CD4-positive, alpha-beta T cell treated with Interleukin-12 subunit alpha and Interleukin-12 subunit beta, for 1 hour (primary cell): Measurements from ENCODE around the gene WFS1.

Source experiments
- DNase-seq: peaks from one replicate; pipeline ENCODE4 v3.0.0-alpha.2; 2020

Gene WFS1

DNA sequence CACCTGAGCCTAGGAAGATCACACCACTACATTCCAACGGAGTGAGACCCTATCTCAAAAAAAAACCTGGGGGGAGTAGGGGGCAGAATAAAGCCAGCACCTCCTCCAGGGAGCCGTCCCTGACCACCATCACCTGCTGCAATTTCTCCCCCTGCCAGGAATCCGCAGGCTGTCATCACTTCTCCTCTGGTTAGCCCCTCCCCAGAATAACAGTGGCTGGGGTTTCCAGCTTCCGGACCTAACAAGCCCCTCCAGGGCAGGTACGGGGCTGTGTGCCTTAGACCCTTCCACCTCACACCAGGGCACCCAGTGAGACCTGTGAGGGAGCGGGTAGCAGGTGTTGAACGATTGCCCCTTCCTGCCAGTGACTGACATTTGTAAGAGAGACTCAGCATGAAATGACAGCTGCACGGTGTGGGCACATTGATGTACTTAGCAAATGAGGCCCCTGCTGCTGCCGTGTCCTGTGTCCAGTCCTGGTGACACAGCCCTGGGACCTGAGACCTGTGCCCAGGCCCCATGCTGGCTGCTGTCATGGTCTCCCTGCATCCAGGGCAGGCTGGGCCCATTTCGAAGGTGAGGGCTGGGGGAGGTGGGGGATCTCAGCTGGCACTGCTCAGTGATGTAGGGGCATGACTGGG, 6.7 kb upstream of the WFS1 start:
- DNase-seq: no peak

DNA sequence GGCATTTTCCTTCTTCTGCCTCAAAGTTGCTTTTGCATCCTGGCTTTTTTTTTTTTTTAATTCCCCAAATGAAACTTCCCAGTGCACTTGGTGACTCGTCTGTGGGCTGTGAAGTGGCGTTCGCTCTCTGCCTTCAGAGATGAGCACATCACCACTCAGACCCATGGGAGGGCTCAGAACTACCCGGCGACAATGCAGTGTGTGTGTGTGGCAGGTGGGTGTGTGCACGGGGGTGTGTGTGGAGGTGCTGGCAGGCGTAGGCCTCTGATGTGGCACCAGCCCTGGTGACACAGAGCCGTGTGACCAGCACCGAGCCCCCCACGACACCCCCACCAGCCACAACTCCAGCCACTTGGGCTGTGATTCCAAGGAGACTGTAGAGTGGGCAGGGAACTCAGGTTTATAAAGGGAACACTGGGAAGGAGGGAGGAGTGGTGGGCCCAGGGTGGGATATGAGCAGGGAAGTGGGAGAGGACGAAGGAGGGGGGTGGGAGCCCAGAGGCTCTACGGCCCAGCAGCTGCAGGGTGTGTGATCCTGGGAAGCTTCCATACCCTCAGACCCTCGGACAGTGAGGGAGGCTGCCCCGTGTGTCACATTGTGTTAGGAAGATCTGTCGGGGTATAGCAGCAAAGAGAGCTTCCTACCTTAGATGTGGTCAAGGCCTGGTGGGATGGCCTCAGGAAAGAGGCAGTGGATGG, 6.0 kb upstream of the WFS1 start:
- DNase-seq: no peak

GRCh38 chr4:6264225-6264540, 5.5 kb upstream of the WFS1 start:
- peak; percentile 20 for DNase-seq

DNA sequence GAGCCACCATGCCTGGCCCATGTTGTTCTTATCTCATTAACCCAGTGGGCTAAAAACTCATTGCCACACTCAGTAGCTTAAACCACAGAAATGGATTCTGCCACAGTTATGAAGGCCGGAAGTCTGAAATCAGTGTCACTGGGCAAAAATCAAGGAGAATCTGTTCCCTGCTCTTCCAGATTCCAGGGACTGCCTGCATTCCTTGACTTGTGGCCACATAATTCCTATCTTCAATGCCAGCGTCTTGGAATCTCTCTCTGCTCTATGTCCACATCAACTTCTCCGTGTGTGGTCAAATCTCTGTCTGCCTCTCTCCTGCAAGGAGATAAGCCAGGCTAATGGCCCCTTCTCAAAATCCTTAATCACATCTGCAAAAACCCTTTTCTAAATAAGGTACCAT, 4.1 kb upstream of the WFS1 start:
- DNase-seq: no peak

DNA sequence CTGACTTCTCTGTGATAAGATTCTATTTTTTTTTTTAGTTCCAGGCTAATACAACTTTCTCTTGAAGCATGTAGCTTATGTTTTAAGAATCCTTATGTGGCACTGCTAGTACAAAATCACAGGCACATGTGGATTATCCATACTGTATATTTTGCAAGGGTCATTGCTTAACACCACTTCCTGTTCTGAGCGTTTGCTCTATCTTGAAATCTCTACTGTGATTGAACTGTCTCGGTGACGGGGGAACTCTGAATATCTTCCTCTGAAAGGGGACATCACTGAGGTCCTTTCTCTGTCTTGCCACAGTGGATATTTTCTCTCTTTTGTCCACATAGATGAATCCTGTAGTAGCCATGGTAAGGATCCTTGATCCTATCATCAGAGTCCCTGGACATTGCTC, 2.1 kb upstream of the WFS1 start:
- DNase-seq: no peak

DNA sequence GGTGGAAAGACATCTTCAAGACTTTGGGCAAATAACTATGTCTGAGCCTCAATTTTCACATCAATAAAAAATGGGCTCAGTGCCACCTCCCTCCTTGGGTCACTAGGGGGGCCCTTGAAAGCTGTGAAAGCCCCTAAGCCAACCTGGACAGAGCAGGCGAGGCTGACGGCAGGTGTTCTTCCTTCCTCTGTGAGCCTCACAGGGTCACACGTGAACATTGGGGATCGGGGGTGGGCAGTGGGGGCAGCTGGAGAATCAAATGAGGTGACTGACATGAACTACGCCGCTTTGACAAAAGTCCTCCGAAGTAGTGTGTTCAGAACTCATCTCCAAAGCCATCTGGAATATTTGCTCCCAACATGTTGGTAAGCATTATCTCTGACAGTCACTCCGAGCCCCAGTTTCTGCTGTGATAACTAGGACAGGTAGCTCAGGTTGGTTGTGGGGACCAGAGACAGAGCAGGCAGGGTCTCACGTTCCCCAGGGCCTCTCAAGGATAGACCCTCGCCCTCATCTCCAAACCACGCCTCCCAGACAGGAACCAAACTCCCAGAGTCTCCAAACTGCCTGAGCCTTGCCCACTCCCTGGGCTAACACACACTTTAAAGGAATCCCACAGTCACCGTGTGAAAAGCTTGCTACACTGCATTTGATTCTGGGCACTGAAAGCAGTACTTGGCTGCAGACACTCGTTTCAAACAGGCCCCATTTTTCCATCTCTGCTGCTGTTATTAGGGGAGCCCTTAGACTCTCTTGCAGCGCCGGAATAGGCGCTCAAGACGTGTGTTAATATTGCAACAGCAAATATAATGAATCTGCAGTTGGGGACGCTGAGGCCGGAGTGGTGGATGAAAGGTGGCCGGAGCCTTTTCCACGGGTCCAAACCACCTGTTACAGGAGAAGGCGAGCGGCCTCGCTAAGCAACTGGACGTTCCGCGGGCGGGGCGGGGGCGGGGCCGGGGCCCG, 717 bp upstream of the WFS1 start:
- no peak for DNase-seq

DNA sequence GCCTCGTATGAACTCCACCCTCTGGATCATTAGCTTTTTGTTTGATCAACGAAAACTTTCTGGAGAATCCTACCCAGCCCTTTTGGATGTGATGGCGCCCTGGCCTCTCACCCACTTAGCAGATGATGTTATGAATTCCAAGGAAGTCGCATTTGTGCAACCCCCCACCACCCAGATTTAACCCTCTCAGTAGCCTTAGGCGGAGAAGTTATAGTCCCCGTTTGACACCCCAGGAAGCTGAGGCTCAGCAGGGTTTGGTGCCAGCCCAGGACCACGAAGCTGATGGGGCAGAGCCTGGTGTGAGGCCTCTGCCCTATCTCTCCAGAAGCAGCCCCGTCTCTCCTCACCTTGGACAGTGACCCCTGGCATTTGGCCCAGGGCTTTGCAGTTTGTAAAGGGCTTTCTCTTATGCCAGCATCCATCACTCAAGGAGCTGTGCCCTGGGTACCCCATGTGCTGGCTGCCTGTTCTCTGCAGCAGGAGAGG, 1.0 kb downstream of the WFS1 start:
- DNase-seq: no peak

- no peak for DNase-seq
These were observed 1.6 kb downstream of the WFS1 start for GRCh38 chr4:6271206-6271605.

DNA sequence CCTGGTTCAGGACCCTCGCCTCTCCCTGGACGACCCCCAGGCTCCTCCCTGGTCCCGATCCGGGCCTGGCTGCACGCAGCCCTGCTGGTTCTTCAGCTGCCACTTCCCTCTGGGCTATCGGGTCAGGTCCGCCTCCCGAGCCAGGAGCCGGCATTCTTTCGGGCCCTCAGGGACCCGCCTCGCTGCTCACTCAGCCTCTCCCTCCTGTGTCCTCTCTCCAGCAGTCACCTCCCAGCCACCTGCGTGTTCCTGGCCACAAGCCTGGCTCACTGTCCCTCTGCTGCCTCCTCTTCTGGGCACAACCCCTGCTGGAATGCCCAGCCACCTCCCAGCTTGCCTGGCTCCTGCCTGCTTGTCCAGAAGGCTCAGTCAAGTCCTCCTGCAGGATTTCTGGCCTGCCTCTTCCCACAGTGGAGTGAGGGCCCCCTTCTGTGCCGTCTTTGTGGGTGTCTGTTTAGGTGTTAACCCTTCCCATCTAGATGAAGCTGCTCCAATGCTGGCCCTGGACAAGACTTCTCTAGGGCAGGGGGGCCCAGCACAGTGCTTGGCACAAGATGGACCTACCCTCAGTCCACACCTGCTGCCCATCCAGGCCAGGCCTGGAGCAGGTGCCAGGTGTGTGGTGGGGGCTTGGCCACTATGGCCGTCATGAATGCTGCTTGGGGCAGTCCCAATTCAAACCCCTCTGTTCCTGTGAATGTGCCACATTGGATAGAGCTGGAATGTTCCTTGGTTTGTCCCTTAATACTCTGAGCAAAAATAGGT, 2.2 kb downstream of the WFS1 start:
- no peak for DNase-seq

- DNase-seq: no peak
These were observed 3.4 kb downstream of the WFS1 start for GRCh38 chr4:6272863-6273660.

- no peak for DNase-seq
These were observed 4.0 kb downstream of the WFS1 start for GRCh38 chr4:6273661-6273990.

DNA sequence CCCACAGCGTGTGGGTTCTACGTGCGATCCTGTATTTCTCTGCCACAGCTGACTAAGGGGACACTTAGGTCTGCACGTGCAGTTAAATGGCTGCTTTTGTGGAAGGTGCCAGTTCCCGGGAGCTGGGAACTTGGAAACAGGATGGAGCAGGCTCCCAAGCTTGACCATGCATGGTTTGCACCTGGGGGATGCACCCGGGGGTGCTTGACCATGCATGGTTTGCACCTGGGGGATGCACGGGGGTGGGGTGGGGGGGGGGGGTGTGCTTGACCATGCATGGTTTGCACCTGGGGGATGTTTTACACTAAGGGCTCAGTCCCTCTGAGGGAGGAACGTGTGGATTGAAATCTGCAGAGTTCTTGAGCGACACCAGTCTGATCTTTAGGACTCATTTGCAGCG, 5.7 kb downstream of the WFS1 start:
- no peak for DNase-seq

GRCh38 chr4:6275898-6276806, 6.5 kb downstream of the WFS1 start:
- no peak for DNase-seq

DNA sequence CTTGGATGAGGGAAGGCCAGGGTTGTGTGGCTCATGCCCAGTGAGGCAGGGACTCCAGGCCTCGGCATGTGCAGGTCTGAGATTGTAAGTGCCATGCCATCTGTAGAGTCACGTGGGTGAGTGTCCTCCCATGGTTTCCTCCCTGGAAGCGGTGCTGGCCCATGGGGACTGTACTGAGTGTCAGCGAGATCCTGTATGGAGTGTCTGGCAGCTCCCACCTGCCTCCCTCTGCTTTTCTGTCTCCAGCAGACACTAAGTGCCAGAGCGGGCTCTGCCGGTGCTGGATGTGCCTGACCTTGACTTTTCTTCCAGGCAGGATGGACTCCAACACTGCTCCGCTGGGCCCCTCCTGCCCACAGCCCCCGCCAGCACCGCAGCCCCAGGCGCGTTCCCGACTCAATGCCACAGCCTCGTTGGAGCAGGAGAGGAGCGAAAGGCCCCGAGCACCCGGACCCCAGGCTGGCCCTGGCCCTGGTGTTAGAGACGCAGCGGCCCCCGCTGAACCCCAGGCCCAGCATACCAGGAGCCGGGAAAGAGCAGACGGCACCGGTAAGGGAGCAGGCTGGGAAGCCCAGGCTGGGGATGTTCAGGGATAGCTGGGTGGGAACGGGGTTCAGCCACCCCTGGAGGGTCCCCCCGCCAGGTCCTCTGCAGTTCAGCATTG, 7.6 kb downstream of the WFS1 start:
- DNase-seq: no peak

DNA sequence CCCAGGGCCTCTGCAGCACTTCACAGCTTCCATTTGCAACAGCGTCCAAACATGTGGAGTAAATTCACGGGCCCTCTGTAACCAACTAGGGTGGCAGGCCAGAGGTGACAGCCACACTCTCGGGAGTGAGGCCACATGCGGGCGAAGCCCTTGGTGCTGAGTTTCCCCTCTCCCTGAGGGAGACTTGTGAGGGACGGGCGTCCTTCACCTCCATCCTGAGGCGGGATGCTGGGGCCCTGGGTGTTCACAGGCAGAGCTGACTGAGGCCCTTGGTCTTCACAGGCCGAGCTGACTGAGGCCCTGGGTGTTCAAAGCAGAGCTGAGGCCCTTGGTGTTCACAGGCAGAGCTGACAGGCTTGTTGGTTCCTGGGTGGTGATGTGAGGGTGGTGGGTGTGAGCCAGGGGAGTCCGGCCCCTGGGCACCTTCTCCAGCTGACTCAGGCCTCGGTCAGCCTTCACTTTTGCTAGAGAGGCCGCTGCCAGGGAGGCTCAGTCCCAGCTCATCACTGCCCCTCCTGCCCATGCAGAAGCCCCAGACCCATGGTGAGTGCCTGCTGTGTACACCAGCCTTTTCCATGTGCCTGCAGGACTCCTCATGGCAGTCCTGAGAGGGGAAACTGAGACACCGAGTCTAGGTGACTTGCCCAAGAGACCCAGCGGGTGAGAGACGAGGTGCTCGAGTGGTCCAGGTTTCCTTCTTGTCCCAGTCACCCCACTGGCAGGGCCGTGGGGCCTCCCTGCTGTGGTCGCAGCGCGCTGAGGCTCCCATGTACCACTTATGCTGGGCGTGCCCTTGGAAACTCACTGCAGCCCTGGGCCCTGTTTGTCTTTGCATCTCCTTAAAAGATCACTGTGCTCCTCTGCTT, 8.5 kb downstream of the WFS1 start:
- no peak for DNase-seq

GRCh38 chr4:6278801-6279197, 9.1 kb downstream of the WFS1 start:
- DNase-seq: no peak

DNA sequence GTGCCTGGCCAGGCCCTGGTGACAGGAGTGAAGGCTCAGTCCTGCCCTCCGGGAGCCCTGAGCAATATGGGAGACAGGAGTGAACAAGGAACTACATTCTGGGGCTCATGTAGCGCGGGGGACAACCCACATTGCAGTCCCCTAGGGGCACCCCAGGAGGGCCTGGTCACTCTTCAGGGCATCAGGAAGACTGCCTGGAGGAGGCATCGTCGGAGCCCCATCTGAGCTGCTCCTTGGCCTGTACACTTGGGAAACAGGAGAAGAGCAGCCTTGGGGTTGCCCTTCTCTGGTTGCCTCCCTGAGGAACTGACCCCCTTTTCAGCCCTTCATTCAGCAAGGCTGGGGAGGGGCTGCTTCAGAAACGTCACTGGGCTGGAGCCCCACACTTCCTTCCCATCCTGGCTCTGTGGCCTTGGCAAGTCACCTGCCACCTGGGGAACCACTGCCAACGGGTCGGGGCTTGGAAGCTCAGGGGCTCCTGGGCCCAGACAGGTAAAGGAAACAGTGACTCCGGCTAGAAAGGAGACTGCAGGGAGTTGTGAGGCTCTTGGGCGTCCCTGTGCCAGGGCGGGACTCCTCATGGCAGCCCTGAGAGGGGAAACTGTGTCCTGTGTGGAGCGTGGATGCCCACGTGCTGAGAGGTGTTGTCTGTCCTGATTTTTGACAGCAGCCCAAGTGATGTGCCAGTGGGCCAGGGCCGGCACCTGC, 10.1 kb downstream of the WFS1 start:
- DNase-seq: no peak

GRCh38 chr4:6280365-6280996, 10.8 kb downstream of the WFS1 start:
- no peak for DNase-seq
